ENCODE measurements around the gene RUSC2.

- TF ChIP-seq, protein P1, sequence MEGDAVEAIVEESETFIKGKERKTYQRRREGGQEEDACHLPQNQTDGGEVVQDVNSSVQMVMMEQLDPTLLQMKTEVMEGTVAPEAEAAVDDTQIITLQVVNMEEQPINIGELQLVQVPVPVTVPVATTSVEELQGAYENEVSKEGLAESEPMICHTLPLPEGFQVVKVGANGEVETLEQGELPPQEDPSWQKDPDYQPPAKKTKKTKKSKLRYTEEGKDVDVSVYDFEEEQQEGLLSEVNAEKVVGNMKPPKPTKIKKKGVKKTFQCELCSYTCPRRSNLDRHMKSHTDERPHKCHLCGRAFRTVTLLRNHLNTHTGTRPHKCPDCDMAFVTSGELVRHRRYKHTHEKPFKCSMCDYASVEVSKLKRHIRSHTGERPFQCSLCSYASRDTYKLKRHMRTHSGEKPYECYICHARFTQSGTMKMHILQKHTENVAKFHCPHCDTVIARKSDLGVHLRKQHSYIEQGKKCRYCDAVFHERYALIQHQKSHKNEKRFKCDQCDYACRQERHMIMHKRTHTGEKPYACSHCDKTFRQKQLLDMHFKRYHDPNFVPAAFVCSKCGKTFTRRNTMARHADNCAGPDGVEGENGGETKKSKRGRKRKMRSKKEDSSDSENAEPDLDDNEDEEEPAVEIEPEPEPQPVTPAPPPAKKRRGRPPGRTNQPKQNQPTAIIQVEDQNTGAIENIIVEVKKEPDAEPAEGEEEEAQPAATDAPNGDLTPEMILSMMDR (conservative IDR thresholded peaks at IDR 0.05; ENCODE audit: low read depth, low read length): no peak
- 0 out of 2 replicates have a peak, but pooled peaks have one; percentile 35 for TF ChIP-seq POLR2A (IDR thresholded peaks at IDR 0.05; ENCODE audit: low read depth, low read length)
- TF ChIP-seq NFE2L2 (IDR thresholded peaks at IDR 0.05; ENCODE audit: low read depth, low read length): no peak
- TF ChIP-seq, protein P2, sequence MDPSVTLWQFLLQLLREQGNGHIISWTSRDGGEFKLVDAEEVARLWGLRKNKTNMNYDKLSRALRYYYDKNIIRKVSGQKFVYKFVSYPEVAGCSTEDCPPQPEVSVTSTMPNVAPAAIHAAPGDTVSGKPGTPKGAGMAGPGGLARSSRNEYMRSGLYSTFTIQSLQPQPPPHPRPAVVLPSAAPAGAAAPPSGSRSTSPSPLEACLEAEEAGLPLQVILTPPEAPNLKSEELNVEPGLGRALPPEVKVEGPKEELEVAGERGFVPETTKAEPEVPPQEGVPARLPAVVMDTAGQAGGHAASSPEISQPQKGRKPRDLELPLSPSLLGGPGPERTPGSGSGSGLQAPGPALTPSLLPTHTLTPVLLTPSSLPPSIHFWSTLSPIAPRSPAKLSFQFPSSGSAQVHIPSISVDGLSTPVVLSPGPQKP (IDR thresholded peaks at IDR 0.05; ENCODE audit: borderline replicate concordance, low read depth, low read length): no peak
- TF ChIP-seq MAFK (IDR thresholded peaks at IDR 0.05; ENCODE audit: low read depth, low read length): no peak
- TF ChIP-seq RFX5 (IDR thresholded peaks at IDR 0.05; ENCODE audit: low read depth, low read length): no peak
- TF ChIP-seq SMC3 (IDR thresholded peaks at IDR 0.05; ENCODE audit: low read depth, low read length): no peak
- no peak for TF ChIP-seq BHLHE40 (IDR thresholded peaks at IDR 0.05; ENCODE audit: low read depth, low read length)
- no peak for TF ChIP-seq CEBPB (IDR thresholded peaks at IDR 0.05; ENCODE audit: low read depth, low read length)
Observed at GRCh38 chr9:35520364-35520710, 30.4 kb downstream of the RUSC2 start.

Measured in IMR-90 (cell line).